BJ (cell line): Measurements from ENCODE around the gene CDON. TPM values are rescaled to one million over a fixed set of nuclear protein-coding genes. Genes with fewer than 3 reads are reported as not detected.

ENCODE experiments used
- CTCF ChIA-PET: fragments of 350-600 bp; formaldehyde crosslinking; extraction: SDS; loops from one replicate; lab custom pipeline; 2021; ENCODE audit warnings: antibody characterized with exemption, inconsistent platforms; lab: Yijun Ruan, JAX
- POLR2A ChIA-PET: fragments of 300-600 bp; sonication (Branson Sonifier 250); formaldehyde crosslinking; extraction: SDS; loops from one replicate; lab custom pipeline; 2021; ENCODE audit warnings: antibody characterized with exemption; lab: Charles Lee
- DNase-seq: peaks from one replicate; pipeline ENCODE4 v3.0.0-alpha.2; 2011; ENCODE audit warnings: low read depth
- H3K27me3 ChIP-seq: 2 replicates; pipeline ENCODE4 v1.6.0; 2011; ENCODE audit warnings: low read length; ENCODE audit not compliant: control insufficient read depth, insufficient read depth
- H3K36me3 ChIP-seq: 2 replicates; pipeline ENCODE4 v1.5.1; 2011; ENCODE audit warnings: low read length; ENCODE audit not compliant: control insufficient read depth, insufficient read depth
- H3K4me3 ChIP-seq: 2 replicates; pipeline ENCODE4 v1.5.1; 2011; ENCODE audit warnings: low read depth, mild to moderate bottlenecking, control low read depth, low read length
- polyA plus RNA-seq: library from polyadenylated mRNA; depleted of rRNA; stranded (reverse); fragments of >200 nt; gene quantifications from 2 replicates; pipeline ENCODE4 v1.2.3, GENCODE V29; 2011
- TF ChIP-seq, protein P1 (sequence below): IDR thresholded peaks from 2 replicates; pipeline ENCODE4 v1.5.1; 2011; ENCODE audit warnings: low read depth, mild to moderate bottlenecking, control low read depth, inconsistent platforms, low read length, moderate library complexity; ENCODE audit not compliant: insufficient read depth

The CDON gene
- polyA plus RNA-seq, 1 experiment: 1.5 TPM

DNA sequence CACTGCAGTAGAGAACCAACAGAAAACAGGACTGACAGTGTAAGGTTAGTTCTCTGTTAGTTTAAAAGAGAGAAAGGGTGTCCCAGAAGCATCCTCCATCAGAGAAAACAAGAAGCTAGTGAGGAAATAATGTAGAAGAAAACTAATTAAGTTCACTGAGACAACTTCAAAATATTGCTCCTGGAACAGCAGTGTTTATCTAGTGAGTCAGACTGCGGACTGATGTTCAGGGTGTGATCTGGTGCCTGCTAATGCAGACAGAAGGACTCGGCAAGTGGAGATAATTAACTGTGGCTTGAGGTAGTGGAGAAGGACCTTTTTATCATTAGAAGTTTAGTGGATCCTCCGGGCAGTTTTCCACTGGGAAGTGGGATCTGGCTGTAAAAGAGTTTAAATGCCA is 55.4 kb downstream of the CDON start:
- Histone ChIP-seq H3K27me3 (peaks cover 2% of the 10 kb centered on the region; the same call in 1 of the 2 replicates), H3K36me3 (no peaks in the 10 kb centered on the region), H3K4me3 (no peak overlapping the region)
- ChIA-PET POLR2A (no interaction called here), CTCF (no interaction called here)
- DNase-seq: peak; percentile 46
- TF ChIP-seq, protein P1, sequence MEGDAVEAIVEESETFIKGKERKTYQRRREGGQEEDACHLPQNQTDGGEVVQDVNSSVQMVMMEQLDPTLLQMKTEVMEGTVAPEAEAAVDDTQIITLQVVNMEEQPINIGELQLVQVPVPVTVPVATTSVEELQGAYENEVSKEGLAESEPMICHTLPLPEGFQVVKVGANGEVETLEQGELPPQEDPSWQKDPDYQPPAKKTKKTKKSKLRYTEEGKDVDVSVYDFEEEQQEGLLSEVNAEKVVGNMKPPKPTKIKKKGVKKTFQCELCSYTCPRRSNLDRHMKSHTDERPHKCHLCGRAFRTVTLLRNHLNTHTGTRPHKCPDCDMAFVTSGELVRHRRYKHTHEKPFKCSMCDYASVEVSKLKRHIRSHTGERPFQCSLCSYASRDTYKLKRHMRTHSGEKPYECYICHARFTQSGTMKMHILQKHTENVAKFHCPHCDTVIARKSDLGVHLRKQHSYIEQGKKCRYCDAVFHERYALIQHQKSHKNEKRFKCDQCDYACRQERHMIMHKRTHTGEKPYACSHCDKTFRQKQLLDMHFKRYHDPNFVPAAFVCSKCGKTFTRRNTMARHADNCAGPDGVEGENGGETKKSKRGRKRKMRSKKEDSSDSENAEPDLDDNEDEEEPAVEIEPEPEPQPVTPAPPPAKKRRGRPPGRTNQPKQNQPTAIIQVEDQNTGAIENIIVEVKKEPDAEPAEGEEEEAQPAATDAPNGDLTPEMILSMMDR: no peak

- Histone ChIP-seq H3K4me3 (no peak overlapping the region), H3K27me3 (peaks cover 2% of the 10 kb centered on the region; the same call in 1 of the 2 replicates), H3K36me3 (no peaks in the 10 kb centered on the region)
- CTCF ChIA-PET: no interaction called here
- TF ChIP-seq, protein P1: no peak
- POLR2A ChIA-PET: no interaction called here
- no peak for DNase-seq
Measured at GRCh38 chr11:126006068-126006467, 56.6 kb downstream of the CDON start.

DNA sequence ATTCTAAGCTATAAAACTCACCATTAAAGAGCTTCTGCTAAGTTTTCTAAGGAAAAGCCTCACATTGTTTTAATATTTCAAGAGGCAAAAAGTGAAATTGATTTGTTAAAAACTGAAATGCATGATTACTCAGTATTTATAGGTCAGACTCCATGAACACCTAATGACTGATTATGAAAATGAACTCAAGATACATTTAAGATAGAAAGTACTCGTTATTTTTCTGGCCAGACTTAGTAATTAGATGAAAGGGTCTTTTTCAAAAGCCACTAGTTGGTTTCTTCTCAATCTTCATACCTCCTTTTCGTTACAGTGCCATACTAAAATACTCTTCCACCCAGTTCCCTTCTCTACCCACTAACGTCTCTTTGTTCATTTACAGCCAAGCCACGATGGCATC is 60.5 kb downstream of the CDON start:
- no peaks in the 10 kb centered on the region for H3K36me3 ChIP-seq
- no peaks in the 10 kb centered on the region for H3K27me3 ChIP-seq
- H3K4me3 ChIP-seq: no peak overlapping the region
- POLR2A ChIA-PET: no interaction called here
- no peak for DNase-seq
- TF ChIP-seq, protein P1: no peak
- CTCF ChIA-PET: no interaction called here

GRCh38 chr11:125999234-125999880 is 63.3 kb downstream of the CDON start:
- TF ChIP-seq, protein P1: no peak
- no peaks in the 10 kb centered on the region for H3K27me3 ChIP-seq
- H3K36me3 ChIP-seq: no peaks in the 10 kb centered on the region
- CTCF ChIA-PET: no interaction called here
- DNase-seq: no peak
- POLR2A ChIA-PET: no interaction called here
- H3K4me3 ChIP-seq: no peak overlapping the region

DNA sequence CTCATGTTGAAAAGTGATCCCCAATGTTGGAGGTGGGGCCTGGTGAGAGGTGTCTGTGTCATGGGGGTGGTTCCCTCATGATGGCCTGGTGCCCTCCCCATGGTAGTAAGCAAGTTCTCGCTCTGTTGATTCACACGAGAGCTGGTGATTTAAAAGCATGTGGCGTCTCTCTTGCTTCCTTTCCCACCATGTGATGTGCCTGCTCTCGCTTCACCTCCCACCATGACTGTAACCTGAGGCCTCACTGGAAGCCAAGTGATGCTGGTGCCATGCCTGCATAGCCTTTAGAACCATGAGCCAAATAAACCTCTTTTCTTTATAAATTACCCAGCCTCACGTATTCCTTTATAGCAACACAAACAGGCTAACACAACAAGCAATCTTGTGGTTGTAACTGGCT is 64.4 kb downstream of the CDON start:
- H3K4me3 ChIP-seq: no peak overlapping the region
- DNase-seq: no peak
- TF ChIP-seq, protein P1: no peak
- H3K36me3 ChIP-seq: no peaks in the 10 kb centered on the region
- H3K27me3 ChIP-seq: no peaks in the 10 kb centered on the region
- CTCF ChIA-PET: no interaction called here
- POLR2A ChIA-PET: no interaction called here
